H1 (cell line): Measurements from ENCODE around the gene CDRT15.

Experiments used
- CEBPB ChIP-seq: IDR thresholded peaks from 2 replicates; pipeline ENCODE4 v1.6.1; 2012; ENCODE audit warnings: low read depth, low read length
- CHD1 ChIP-seq: IDR thresholded peaks from 2 replicates; pipeline ENCODE4 v1.6.1; 2012; ENCODE audit warnings: low read depth, low read length, improper control_type of control experiment
- CTCF ChIP-seq, 3 experiments: IDR thresholded peaks; 1 replicate in 2 of 3; 2 replicates in 1 of 3; pipeline versions ENCODE4 v1.5.1 to v1.6.1; 2011; ENCODE audit warnings: low read length in 3 of 3, mild to moderate bottlenecking in 3 of 3, inconsistent platforms in 2 of 3, low read depth in 1 of 3, moderate library complexity in 1 of 3; ENCODE audit not compliant: insufficient read depth in 1 of 3; ENCODE audit errors: control extremely low read depth in 1 of 3
- EZH2 ChIP-seq: fragments of 200-600 bp; sonication (generic); IDR thresholded peaks from 2 replicates; pipeline ENCODE4 v1.7.1; 2012; ENCODE audit warnings: low read depth, mild to moderate bottlenecking, moderate library complexity, low read length, inconsistent platforms; ENCODE audit not compliant: severe bottlenecking
- JUN ChIP-seq: IDR thresholded peaks from 2 replicates; pipeline ENCODE4 v1.6.1; 2011; ENCODE audit warnings: low read depth, mild to moderate bottlenecking, improper control_type of control experiment, low read length
- KDM1A ChIP-seq: fragments of 200-600, 300-600 bp; sonication (generic); IDR thresholded peaks from 2 replicates; pipeline ENCODE4 v1.7.1; 2016; ENCODE audit warnings: mild to moderate bottlenecking, low read length, borderline replicate concordance
- POLR2A ChIP-seq, 2 experiments: IDR thresholded peaks; 1 replicate in 1 of 2; 2 replicates in 1 of 2; pipeline ENCODE4 v1.6.1; 2011; ENCODE audit warnings: low read depth in 2 of 2, low read length in 2 of 2, mild to moderate bottlenecking in 2 of 2; ENCODE audit errors: control extremely low read depth in 1 of 2
- POLR2AphosphoS5 ChIP-seq: IDR thresholded peaks from 2 replicates; pipeline ENCODE4 v1.6.1; 2011; ENCODE audit warnings: low read depth, low read length
- TAF7 ChIP-seq: optimal IDR thresholded peaks from 2 replicates; pipeline ENCODE3; 2011; ENCODE audit warnings: low read depth, mild to moderate bottlenecking, inconsistent platforms, low read length, moderate library complexity, borderline replicate concordance
- TCF12 ChIP-seq: IDR thresholded peaks from 2 replicates; pipeline ENCODE4 v1.6.1; 2011; ENCODE audit warnings: low read depth, mild to moderate bottlenecking, low read length

- TF ChIP-seq CTCF (IDR thresholded peaks at IDR 0.05; ENCODE audit: control extremely low read depth in 1 of 3, insufficient read depth in 1 of 3, low read depth in 1 of 3, low read length in 3 of 3) = no peak
- no peak for TF ChIP-seq CEBPB
- TF ChIP-seq CHD1 = no peak
- TF ChIP-seq TCF12 = no peak
- no peak for TF ChIP-seq JUN
- TF ChIP-seq KDM1A = no peak
- TF ChIP-seq POLR2AphosphoS5 = no peak
- no peak for TF ChIP-seq TAF7
- no peak for TF ChIP-seq EZH2
- no peak for TF ChIP-seq POLR2A (IDR thresholded peaks at IDR 0.05; ENCODE audit: control extremely low read depth in 1 of 2, low read depth in 2 of 2, low read length in 2 of 2)
Measured at GRCh38 chr17:14198575-14198974, 38.1 kb downstream of the CDRT15 start.
